PC-9 (cell line): ENCODE results near the gene WDR20. TPM values are rescaled to one million over a fixed set of nuclear protein-coding genes. Genes with fewer than 3 reads are reported as not detected.

ENCODE experiments used
- BruUV-seq: library from RNA; stranded (reverse); fragments of 400-500 nt; replicated peaks from 2 replicates; lab custom pipeline; 2021; lab: Mats Ljungman, UMichigan
- CTCF ChIA-PET: fragments of 300-600 bp; sonication (Branson Sonifier 250); formaldehyde crosslinking; loops from one replicate; lab custom pipeline; 2022; ENCODE audit warnings: antibody characterized with exemption; lab: Charles Lee
- POLR2A ChIA-PET: fragments of 300-600 bp; sonication (Branson Sonifier 250); formaldehyde crosslinking; loops from one replicate; lab custom pipeline; 2022; ENCODE audit warnings: antibody characterized with exemption; ENCODE audit not compliant: unreplicated experiment; lab: Charles Lee
- DNase-seq, 2 experiments: peaks; one replicate each; pipeline versions ENCODE4 v3.0.0 to v3.0.0-alpha.2; 2015 to 2022; ENCODE audit warnings: mixed read lengths in 1 of 2
- H2AFZ ChIP-seq: fragments of 200-600 bp; sonication (generic); 2 replicates; pipeline ENCODE4 v1.8.1; 2017; ENCODE audit warnings: antibody characterized with exemption
- H3F3A ChIP-seq: fragments of 200-600 bp; sonication (generic); 2 replicates; pipeline ENCODE4 v1.8.1; 2017; ENCODE audit warnings: antibody characterized with exemption, mild to moderate bottlenecking, low read depth; ENCODE audit not compliant: insufficient read depth
- H3K27ac ChIP-seq: fragments of 200-600 bp; sonication (generic); 2 replicates; pipeline ENCODE4 v1.6.1; 2016; ENCODE audit warnings: mixed run types
- H3K27me3 ChIP-seq: fragments of 200-600 bp; sonication (generic); 2 replicates; pipeline ENCODE4 v1.6.1; 2016; ENCODE audit warnings: low read depth, mixed run types; ENCODE audit not compliant: insufficient read depth
- H3K36me3 ChIP-seq: fragments of 200-600 bp; sonication (generic); 2 replicates; pipeline ENCODE4 v1.6.1; 2016; ENCODE audit warnings: low read depth, mixed run types
- H3K4me1 ChIP-seq: fragments of 200-600 bp; sonication (generic); replicated peaks from 2 replicates; pipeline ENCODE4 v1.6.1; 2016; ENCODE audit warnings: mixed run types; ENCODE audit not compliant: insufficient read depth
- H3K4me2 ChIP-seq: fragments of 200-600 bp; sonication (generic); 2 replicates; pipeline ENCODE4 v1.6.1; 2017; ENCODE audit warnings: mixed run types
- H3K4me3 ChIP-seq: fragments of 200-600 bp; sonication (generic); 2 replicates; pipeline ENCODE4 v1.6.1; 2016; ENCODE audit warnings: mixed run types
- H3K79me2 ChIP-seq: fragments of 200-600 bp; sonication (generic); 2 replicates; pipeline ENCODE4 v1.6.1; 2017; ENCODE audit warnings: low read depth, mixed run types
- H3K9me2 ChIP-seq: fragments of 200-600 bp; sonication (generic); 2 replicates; pipeline ENCODE4 v1.8.1; 2017; ENCODE audit warnings: mild to moderate bottlenecking; ENCODE audit not compliant: insufficient read depth
- H3K9me3 ChIP-seq: fragments of 200-600 bp; sonication (generic); 2 replicates; pipeline ENCODE4 v1.8.1; 2016; ENCODE audit warnings: low read depth; ENCODE audit not compliant: insufficient read depth
- H4K20me1 ChIP-seq: fragments of 200-600 bp; sonication (generic); 2 replicates; pipeline ENCODE4 v1.8.1; 2017; ENCODE audit not compliant: insufficient read depth
- CTCF ChIP-seq: fragments of 200-600 bp; sonication (generic); conservative IDR thresholded peaks from 2 replicates; pipeline ENCODE4 v1.6.1; 2017; ENCODE audit warnings: mixed run types, antibody characterized with exemption, mild to moderate bottlenecking, moderate library complexity
- EZH2 ChIP-seq: fragments of 200-600 bp; sonication (generic); IDR thresholded peaks from 2 replicates; pipeline ENCODE4 v1.8.0; 2017; ENCODE audit warnings: antibody characterized with exemption, low read depth
- intact Hi-C: fragments of 100-400 bp; cut with micrococcal nuclease; formaldehyde crosslinking; loops from one replicate; pipeline ENCODE4 v1.10.0; 2022; ENCODE audit not compliant: unreplicated experiment
- total RNA-seq: library from RNA; stranded (reverse); gene quantifications from 2 replicates; pipeline ENCODE4 v1.2.3, GENCODE V29; 2021

Gene WDR20
- total RNA-seq, 1 experiment from 2014 or later: 93.5 TPM

DNA sequence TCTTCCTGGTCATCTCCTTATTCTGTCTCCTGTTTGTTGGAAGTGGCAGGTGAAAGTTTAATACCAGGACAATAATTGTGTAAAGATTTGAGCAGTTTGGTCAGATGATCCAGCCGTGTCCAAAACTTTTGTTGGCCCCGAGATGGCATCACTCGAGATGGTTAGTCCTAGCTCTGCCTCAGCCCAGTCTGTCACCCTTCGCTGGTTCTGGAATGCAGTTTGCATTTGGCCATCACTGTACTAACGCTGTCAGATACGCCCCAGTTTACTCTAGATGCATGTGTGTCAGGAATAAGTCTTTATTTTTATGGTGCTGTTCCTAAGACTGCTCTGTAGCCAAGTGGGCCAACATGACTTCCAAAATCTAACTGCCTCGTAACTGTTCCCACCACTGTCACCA, 85.7 kb downstream of the WDR20 start:
- H3K4me3 ChIP-seq: no peak overlapping the region
- BruUV-seq: no TSS peak
- peaks cover 11% of the 10 kb centered on the region for H3K4me1 ChIP-seq
- DNase-seq: no peak
- POLR2A ChIA-PET: no interaction called here
- CTCF ChIA-PET: no interaction called here
- H3K79me2 ChIP-seq: no peaks in the 10 kb centered on the region
- H3K9me2 ChIP-seq: no peaks in the 10 kb centered on the region
- H3F3A ChIP-seq: peaks cover 32% of the 10 kb centered on the region
- H3K9me3 ChIP-seq: no peaks in the 10 kb centered on the region
- H3K4me2 ChIP-seq: no peak overlapping the region
- H3K27me3 ChIP-seq: no peaks in the 10 kb centered on the region
- H3K27ac ChIP-seq: no peak overlapping the region
- 0 out of 2 replicates have a peak, but pooled peaks cover 4% of the 10 kb centered on the region for H3K36me3 ChIP-seq
- no peak overlapping the region for H2AFZ ChIP-seq
- intact Hi-C loops: no loop called here
- no peaks in the 10 kb centered on the region for H4K20me1 ChIP-seq
- TF ChIP-seq EZH2 (no peak), CTCF (no peak)

- CTCF ChIA-PET: no interaction called here
These were observed 86.2 kb downstream of the WDR20 start for GRCh38 chr14:102225936-102226335.

GRCh38 chr14:102226356-102227125, 86.8 kb downstream of the WDR20 start:
- no peak for DNase-seq
- H3F3A ChIP-seq: peaks cover 23% of the 10 kb centered on the region
- H3K79me2 ChIP-seq: no peaks in the 10 kb centered on the region
- ChIA-PET CTCF (interaction anchor here (0.6 kb wide), 1 partner anchor 38 kb away, joined by 4 read pairs; no protein-coding TSS in a partner anchor), POLR2A (no interaction called here)
- 0 out of 2 replicates have a peak, but pooled peaks cover 4% of the 10 kb centered on the region for H3K36me3 ChIP-seq
- H3K9me3 ChIP-seq: no peaks in the 10 kb centered on the region
- no peaks in the 10 kb centered on the region for H4K20me1 ChIP-seq
- no peaks in the 10 kb centered on the region for H3K4me1 ChIP-seq
- H3K9me2 ChIP-seq: no peaks in the 10 kb centered on the region
- no peak overlapping the region for H3K4me2 ChIP-seq
- H3K4me3 ChIP-seq: no peak overlapping the region
- no peak overlapping the region for H2AFZ ChIP-seq
- H3K27me3 ChIP-seq: no peaks in the 10 kb centered on the region
- no TSS peak for BruUV-seq
- no peak overlapping the region for H3K27ac ChIP-seq
- TF ChIP-seq CTCF (no peak), EZH2 (no peak)
- intact Hi-C loops: no loop called here

More at GRCh38 chr14:102225936-102226335, 86.2 kb downstream of the WDR20 start:
- Histone ChIP-seq H3K9me3 (no peaks in the 10 kb centered on the region), H3K79me2 (no peaks in the 10 kb centered on the region), H3K9me2 (no peaks in the 10 kb centered on the region), H3F3A (peaks cover 29% of the 10 kb centered on the region), H3K36me3 (0 out of 2 replicates have a peak, but pooled peaks cover 4% of the 10 kb centered on the region), H3K4me3 (no peak overlapping the region), H3K27me3 (no peaks in the 10 kb centered on the region), H4K20me1 (no peaks in the 10 kb centered on the region), H3K27ac (no peak overlapping the region), H2AFZ (no peak overlapping the region), H3K4me2 (no peak overlapping the region), H3K4me1 (peaks cover 6% of the 10 kb centered on the region)
- no peak for TF ChIP-seq EZH2
- no peak for TF ChIP-seq CTCF
- POLR2A ChIA-PET: no interaction called here
- BruUV-seq: no TSS peak
- intact Hi-C loops: no loop called here
- no peak for DNase-seq
